ENCODE results near the gene FBXO42.

FBXO42 gene

DNA sequence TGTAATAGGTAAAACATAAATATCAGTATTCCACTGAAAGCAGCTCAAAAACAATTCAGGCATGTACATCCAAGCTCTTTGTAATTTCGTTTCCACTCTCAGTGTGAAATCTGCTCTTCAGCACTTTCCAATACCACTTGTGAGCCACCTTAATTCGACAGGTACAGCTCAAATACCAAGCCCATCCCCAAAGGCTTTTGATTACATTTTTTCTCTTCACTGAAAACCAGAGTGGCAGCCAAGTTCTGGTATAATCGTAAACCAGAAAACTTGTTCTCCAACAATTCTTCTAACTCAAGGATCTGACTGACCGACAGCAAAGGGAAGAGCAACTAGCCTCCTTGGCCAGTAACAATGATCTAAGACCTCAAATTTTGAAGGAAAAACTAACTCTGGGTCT, 36.8 kb downstream of the FBXO42 start:
- Histone ChIP-seq H3K4me3 (ENCODE audit: low read length) (no peak overlapping the region), H3K9ac (ENCODE audit: low read depth, low read length) (no peak overlapping the region), H3K27me3 (ENCODE audit: insufficient read depth, low read length) (no peaks in the 10 kb centered on the region), H3K4me1 (ENCODE audit: insufficient read depth, low read length) (no peaks in the 10 kb centered on the region), H3K9me3 (ENCODE audit: insufficient read depth, low read depth, low read length) (no peaks in the 10 kb centered on the region), H3K27ac (ENCODE audit: low read depth, low read length) (no peak overlapping the region), H3K36me3 (ENCODE audit: insufficient read depth, low read length) (peaks cover 40% of the 10 kb centered on the region)
- 94% methylated on average over 4 of the region's 4 CpGs for WGBS

- Histone ChIP-seq H3K27me3 (ENCODE audit: insufficient read depth, low read length) (no peaks in the 10 kb centered on the region), H3K4me1 (ENCODE audit: insufficient read depth, low read length) (no peaks in the 10 kb centered on the region), H3K27ac (ENCODE audit: low read depth, low read length) (no peak overlapping the region), H3K9ac (ENCODE audit: low read depth, low read length) (no peak overlapping the region), H3K4me3 (ENCODE audit: low read length) (no peak overlapping the region), H3K36me3 (ENCODE audit: insufficient read depth, low read length) (peaks cover 63% of the 10 kb centered on the region), H3K9me3 (ENCODE audit: insufficient read depth, low read depth, low read length) (no peaks in the 10 kb centered on the region)
- 94% methylated on average over 3 of the region's 3 CpGs for WGBS
These were observed 45.1 kb downstream of the FBXO42 start for GRCh38 chr1:16307222-16307621.

GRCh38 chr1:16302709-16303627, 49.3 kb downstream of the FBXO42 start:
- H3K36me3 ChIP-seq (ENCODE audit: insufficient read depth, low read length), result peaks cover 53% of the 10 kb centered on the region

DNA sequence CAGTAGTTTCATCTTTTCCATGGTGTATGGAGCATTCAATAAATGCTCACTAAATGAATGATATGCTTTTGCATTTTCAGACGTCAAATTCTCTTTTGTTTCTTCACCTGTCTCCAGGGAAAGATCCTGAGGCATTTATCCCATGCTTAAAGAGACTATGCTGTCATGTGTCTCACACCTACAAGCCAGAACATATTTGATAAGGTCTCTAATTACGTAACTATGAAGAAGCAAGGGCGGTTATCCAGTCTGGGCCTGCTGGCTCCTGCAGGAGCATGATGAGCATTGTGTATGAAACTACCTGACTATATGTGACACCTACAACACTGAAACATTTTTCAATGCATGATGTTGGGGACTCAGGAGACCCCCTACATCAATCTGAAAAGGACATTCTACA, 51.8 kb downstream of the FBXO42 start:
- Histone ChIP-seq H3K27me3 (ENCODE audit: insufficient read depth, low read length) (no peaks in the 10 kb centered on the region), H3K9me3 (ENCODE audit: insufficient read depth, low read depth, low read length) (no peaks in the 10 kb centered on the region), H3K27ac (ENCODE audit: low read depth, low read length) (no peak overlapping the region), H3K36me3 (ENCODE audit: insufficient read depth, low read length) (peaks cover 42% of the 10 kb centered on the region), H3K9ac (ENCODE audit: low read depth, low read length) (no peak overlapping the region), H3K4me1 (ENCODE audit: insufficient read depth, low read length) (no peaks in the 10 kb centered on the region), H3K4me3 (ENCODE audit: low read length) (no peak overlapping the region)
- WGBS, result 95% methylated on average over 3 of the region's 3 CpGs

More at GRCh38 chr1:16302709-16303627, 49.3 kb downstream of the FBXO42 start:
- Histone ChIP-seq H3K4me1 (ENCODE audit: insufficient read depth, low read length) (no peaks in the 10 kb centered on the region), H3K27me3 (ENCODE audit: insufficient read depth, low read length) (no peaks in the 10 kb centered on the region), H3K27ac (ENCODE audit: low read depth, low read length) (no peak overlapping the region), H3K4me3 (ENCODE audit: low read length) (no peak overlapping the region), H3K9me3 (ENCODE audit: insufficient read depth, low read depth, low read length) (no peaks in the 10 kb centered on the region), H3K9ac (ENCODE audit: low read depth, low read length) (no peak overlapping the region)
- WGBS, result 94% methylated on average over 11 of the region's 12 CpGs

- H3K27me3 ChIP-seq (ENCODE audit: insufficient read depth, low read length), result no peaks in the 10 kb centered on the region
- no peaks in the 10 kb centered on the region for H3K9me3 ChIP-seq (ENCODE audit: insufficient read depth, low read depth, low read length)
- peaks cover 40% of the 10 kb centered on the region for H3K36me3 ChIP-seq (ENCODE audit: insufficient read depth, low read length)
- no peak overlapping the region for H3K4me3 ChIP-seq (ENCODE audit: low read length)
- H3K27ac ChIP-seq (ENCODE audit: low read depth, low read length), result no peak overlapping the region
- no peak overlapping the region for H3K9ac ChIP-seq (ENCODE audit: low read depth, low read length)
- WGBS, result 96% methylated on average over 12 of the region's 12 CpGs
- H3K4me1 ChIP-seq (ENCODE audit: insufficient read depth, low read length), result no peaks in the 10 kb centered on the region
These were observed 53.6 kb downstream of the FBXO42 start for GRCh38 chr1:16298653-16299052.

DNA sequence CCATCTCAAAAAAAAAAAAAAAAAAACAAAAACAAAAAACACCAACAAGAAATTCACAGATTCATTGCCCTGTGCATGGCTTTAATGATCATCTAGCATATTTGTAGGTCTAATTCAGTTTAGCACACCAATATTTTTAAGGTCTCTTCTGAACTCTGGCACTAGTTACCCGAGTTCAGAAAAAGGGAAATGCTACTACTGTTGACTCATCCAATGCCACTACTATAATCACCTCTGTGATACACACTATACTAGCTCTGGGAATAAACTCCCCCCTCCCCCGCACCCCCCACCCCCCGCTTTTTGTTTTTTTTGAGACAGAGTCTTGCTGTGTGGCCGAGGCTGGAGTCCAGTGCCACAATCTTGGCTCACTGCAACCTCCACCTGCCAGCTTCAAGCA, 55.6 kb downstream of the FBXO42 start:
- H3K36me3 ChIP-seq (ENCODE audit: insufficient read depth, low read length), result peaks cover 30% of the 10 kb centered on the region

GRCh38 chr1:16294219-16295212, 57.8 kb downstream of the FBXO42 start:
- Histone ChIP-seq H3K36me3 (ENCODE audit: insufficient read depth, low read length) (peaks cover 20% of the 10 kb centered on the region), H3K9me3 (ENCODE audit: insufficient read depth, low read depth, low read length) (no peaks in the 10 kb centered on the region), H3K4me3 (ENCODE audit: low read length) (no peak overlapping the region), H3K27me3 (ENCODE audit: insufficient read depth, low read length) (no peaks in the 10 kb centered on the region), H3K9ac (ENCODE audit: low read depth, low read length) (no peak overlapping the region), H3K27ac (ENCODE audit: low read depth, low read length) (no peak overlapping the region), H3K4me1 (ENCODE audit: insufficient read depth, low read length) (no peaks in the 10 kb centered on the region)
- WGBS, result 92% methylated on average over 3 of the region's 3 CpGs

More for the DNA sequence above, 55.6 kb downstream of the FBXO42 start:
- 100% methylated on average over 3 of the region's 4 CpGs for WGBS
- Histone ChIP-seq H3K4me3 (ENCODE audit: low read length) (no peak overlapping the region), H3K9me3 (ENCODE audit: insufficient read depth, low read depth, low read length) (no peaks in the 10 kb centered on the region), H3K27ac (ENCODE audit: low read depth, low read length) (no peak overlapping the region), H3K27me3 (ENCODE audit: insufficient read depth, low read length) (no peaks in the 10 kb centered on the region), H3K4me1 (ENCODE audit: insufficient read depth, low read length) (no peaks in the 10 kb centered on the region), H3K9ac (ENCODE audit: low read depth, low read length) (no peak overlapping the region)

GRCh38 chr1:16293538-16293937, 58.7 kb downstream of the FBXO42 start:
- peaks cover 20% of the 10 kb centered on the region for H3K36me3 ChIP-seq (ENCODE audit: insufficient read depth, low read length)
- no peaks in the 10 kb centered on the region for H3K27me3 ChIP-seq (ENCODE audit: insufficient read depth, low read length)
- H3K4me1 ChIP-seq (ENCODE audit: insufficient read depth, low read length), result no peaks in the 10 kb centered on the region
- 100% methylated on average over 1 of the region's 1 CpG for WGBS
- H3K9me3 ChIP-seq (ENCODE audit: insufficient read depth, low read depth, low read length), result no peaks in the 10 kb centered on the region
- no peak overlapping the region for H3K4me3 ChIP-seq (ENCODE audit: low read length)
- H3K9ac ChIP-seq (ENCODE audit: low read depth, low read length), result no peak overlapping the region
- H3K27ac ChIP-seq (ENCODE audit: low read depth, low read length), result no peak overlapping the region

DNA sequence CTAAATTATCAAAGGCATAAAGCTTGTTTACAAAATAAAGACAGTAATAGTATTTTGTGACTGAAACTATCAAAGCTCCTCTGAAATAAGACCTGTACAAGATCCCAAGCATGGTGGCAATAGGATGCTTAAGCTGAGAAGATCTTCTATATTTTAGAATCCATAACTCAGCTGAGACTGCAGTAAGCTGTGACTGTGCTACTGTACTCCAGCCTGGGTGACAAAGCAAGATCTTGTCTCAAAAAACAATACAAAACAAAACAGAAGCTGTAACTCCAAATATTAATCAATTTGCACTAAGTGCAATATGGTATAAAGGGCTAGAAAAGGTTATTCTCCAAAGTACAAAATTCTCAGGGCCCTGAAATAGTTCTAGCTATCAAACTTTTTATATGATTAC, 59.5 kb downstream of the FBXO42 start:
- no peaks in the 10 kb centered on the region for H3K4me1 ChIP-seq (ENCODE audit: insufficient read depth, low read length)
- H3K4me3 ChIP-seq (ENCODE audit: low read length), result no peak overlapping the region
- H3K36me3 ChIP-seq (ENCODE audit: insufficient read depth, low read length), result peaks cover 20% of the 10 kb centered on the region
- no peaks in the 10 kb centered on the region for H3K27me3 ChIP-seq (ENCODE audit: insufficient read depth, low read length)
- H3K9me3 ChIP-seq (ENCODE audit: insufficient read depth, low read depth, low read length), result no peaks in the 10 kb centered on the region
- H3K27ac ChIP-seq (ENCODE audit: low read depth, low read length), result no peak overlapping the region
- no peak overlapping the region for H3K9ac ChIP-seq (ENCODE audit: low read depth, low read length)

DNA sequence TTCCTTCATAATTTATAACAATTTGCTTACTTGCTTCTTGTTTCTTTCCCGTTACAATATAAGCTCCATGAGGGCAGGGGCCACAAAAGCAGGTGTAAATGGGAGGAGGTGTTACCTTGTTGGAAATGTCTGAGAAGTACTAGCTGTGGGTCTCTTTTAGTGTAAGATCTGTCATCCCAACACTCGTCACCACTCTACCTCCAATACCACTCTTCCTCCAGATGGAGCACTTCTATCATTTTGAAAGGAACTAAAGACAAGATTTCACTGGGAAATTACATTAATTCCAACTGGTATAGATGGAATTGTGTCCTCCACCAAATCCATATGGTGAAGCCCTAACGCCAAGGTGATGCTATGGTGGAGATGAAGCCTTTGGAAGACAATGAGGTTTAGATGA, 62.3 kb downstream of the FBXO42 start:
- Histone ChIP-seq H3K4me1 (ENCODE audit: insufficient read depth, low read length) (no peaks in the 10 kb centered on the region), H3K36me3 (ENCODE audit: insufficient read depth, low read length) (peaks cover 20% of the 10 kb centered on the region), H3K27ac (ENCODE audit: low read depth, low read length) (no peak overlapping the region), H3K9me3 (ENCODE audit: insufficient read depth, low read depth, low read length) (no peaks in the 10 kb centered on the region), H3K27me3 (ENCODE audit: insufficient read depth, low read length) (no peaks in the 10 kb centered on the region), H3K9ac (ENCODE audit: low read depth, low read length) (no peak overlapping the region), H3K4me3 (ENCODE audit: low read length) (no peak overlapping the region)
- WGBS, result 91% methylated on average over 2 of the region's 3 CpGs

- 87% methylated on average over 4 of the region's 4 CpGs for WGBS
- Histone ChIP-seq H3K4me1 (ENCODE audit: insufficient read depth, low read length) (no peaks in the 10 kb centered on the region), H3K9me3 (ENCODE audit: insufficient read depth, low read depth, low read length) (no peaks in the 10 kb centered on the region), H3K9ac (ENCODE audit: low read depth, low read length) (no peak overlapping the region), H3K36me3 (ENCODE audit: insufficient read depth, low read length) (peaks cover 5% of the 10 kb centered on the region; the same call in 1 of the 2 replicates), H3K27ac (ENCODE audit: low read depth, low read length) (no peak overlapping the region), H3K27me3 (ENCODE audit: insufficient read depth, low read length) (no peaks in the 10 kb centered on the region), H3K4me3 (ENCODE audit: low read length) (no peak overlapping the region)
These were observed 66.2 kb downstream of the FBXO42 start for GRCh38 chr1:16286122-16286521.
